ENCODE measurements around the gene TNRC6B. TPM values are rescaled to one million over a fixed set of nuclear protein-coding genes. Genes with fewer than 3 reads are reported as not detected.

TNRC6B gene
- total and polyA plus RNA-seq, 2 experiments from 2014 or later, result 46.9 to 87.8 TPM

- Histone ChIP-seq H3K79me2 (replicated peaks; ENCODE audit: insufficient read depth) (peaks cover 100% of the 10 kb centered on the region), H3K4me2 (peak overlapping the region; percentile 30)
- ATAC-seq, result peak; percentile 19
These were observed 38.5 kb downstream of the TNRC6B start for GRCh38 chr22:40216041-40216756.

More at GRCh38 chr22:40216041-40216756, 38.5 kb downstream of the TNRC6B start:
- Histone ChIP-seq H3K27me3 (ENCODE audit: insufficient read depth) (no peaks in the 10 kb centered on the region), H3F3A (replicated peaks; ENCODE audit: low read depth) (no peaks in the 10 kb centered on the region), H2AFZ (no peak overlapping the region), H4K20me1 (replicated peaks; ENCODE audit: insufficient read depth) (peaks cover 41% of the 10 kb centered on the region), H3K4me1 (ENCODE audit: insufficient read depth) (peaks cover 80% of the 10 kb centered on the region), H3K4me3 (no peak overlapping the region), H3K36me3 (ENCODE audit: insufficient read depth) (no peaks in the 10 kb centered on the region), H3K9me2 (ENCODE audit: insufficient read depth) (no peaks in the 10 kb centered on the region), H3K27ac (ENCODE audit: low read depth) (peak overlapping the region; percentile 23; the same call in 1 of the 2 replicates)
- no peaks in the 10 kb centered on the region for H3K9me3 Mint-ChIP-seq
- H3K27ac Mint-ChIP-seq, result peak overlapping the region; percentile 23
- H3K4me3 Mint-ChIP-seq, result no peak overlapping the region; the same call in 2 of the 3 replicates
- no peak for TF ChIP-seq ETS1 (IDR thresholded peaks at IDR 0.05)
- TF ChIP-seq STAT1 (IDR thresholded peaks at IDR 0.05; ENCODE audit: unreplicated experiment), result no peak
- TF ChIP-seq CREB1 (CRISPR knock-in tag; IDR thresholded peaks at IDR 0.05; ENCODE audit: low read depth), result no peak
- no peak for TF ChIP-seq JUNB (IDR thresholded peaks at IDR 0.05; ENCODE audit: unreplicated experiment)
- no peak for TF ChIP-seq EZH2phosphoT487 (IDR thresholded peaks at IDR 0.05; ENCODE audit: unreplicated experiment)
- no peak for TF ChIP-seq ZNF331 (CRISPR knock-in tag; IDR thresholded peaks at IDR 0.05; ENCODE audit: low read depth)
- TF ChIP-seq ZNF114 (CRISPR knock-in tag; IDR thresholded peaks at IDR 0.05), result no peak
- TF ChIP-seq CTCF (conservative IDR thresholded peaks at IDR 0.05; ENCODE audit: low read depth in 2 of 2), result no peak
- TF ChIP-seq REST (IDR thresholded peaks at IDR 0.05; ENCODE audit: unreplicated experiment), result no peak
- TF ChIP-seq EZH2 (IDR thresholded peaks at IDR 0.05; ENCODE audit: low read depth, unreplicated experiment), result no peak
- DNase-seq (ENCODE audit: low spot score), result no peak
- peaks cover 10% of the 10 kb centered on the region for H3K27me3 Mint-ChIP-seq (ENCODE audit: insufficient read depth, low read depth, poor library complexity)
- H3K4me1 Mint-ChIP-seq, result peaks cover 82% of the 10 kb centered on the region
- peaks cover 15% of the 10 kb centered on the region; the same call in 1 of the 3 replicates for H3K36me3 Mint-ChIP-seq (ENCODE audit: low read depth)

All from GM23338 (cell line).